ENCODE measurements around the gene KBTBD6. TPM values are rescaled to one million over a fixed set of nuclear protein-coding genes. Genes with fewer than 3 reads are reported as not detected.
"Not testable (repeated sequence)": the region's sequence is repeated elsewhere in the genome, so short reads cannot be mapped to it uniquely, and the experiment has no call there.

Gene KBTBD6
- total RNA-seq, 1 donor from 2014 or later: 5.3 TPM

- H3K4me1 ChIP-seq: no peaks in the 10 kb centered on the region
- H3K9me3 ChIP-seq (replicated peaks): no peaks in the 10 kb centered on the region
- DNase-seq: no peak
- no peak overlapping the region for H3K27ac ChIP-seq (replicated peaks)
- no peaks in the 10 kb centered on the region for H3K27me3 ChIP-seq (ENCODE audit: low read depth)
- no peak overlapping the region for H3K4me3 ChIP-seq
- H3K36me3 ChIP-seq: no peaks in the 10 kb centered on the region
- intact Hi-C loops (cut with micrococcal nuclease): no loop called here
- no peak for TF ChIP-seq CTCF (IDR thresholded peaks at IDR 0.05; ENCODE audit: borderline replicate concordance)
Observed at GRCh38 chr13:41139296-41139966, 6.8 kb upstream of the KBTBD6 start.

- DNase-seq: no peak
- Histone ChIP-seq H3K4me1 (peaks cover 9% of the 10 kb centered on the region), H3K9me3 (replicated peaks) (no peaks in the 10 kb centered on the region), H3K4me3 (no peak overlapping the region), H3K27me3 (ENCODE audit: low read depth) (no peaks in the 10 kb centered on the region), H3K27ac (replicated peaks) (no peak overlapping the region), H3K36me3 (no peaks in the 10 kb centered on the region)
- no peak for TF ChIP-seq CTCF (IDR thresholded peaks at IDR 0.05; ENCODE audit: borderline replicate concordance)
- intact Hi-C loops (cut with micrococcal nuclease): no loop called here
Observed at GRCh38 chr13:41137951-41138350, 5.3 kb upstream of the KBTBD6 start.

- H3K9me3 ChIP-seq (replicated peaks): no peaks in the 10 kb centered on the region
- intact Hi-C loops (cut with micrococcal nuclease): no loop called here
- H3K4me1 ChIP-seq: peaks cover 12% of the 10 kb centered on the region
- no peaks in the 10 kb centered on the region for H3K27me3 ChIP-seq (ENCODE audit: low read depth)
- no peak for DNase-seq
- TF ChIP-seq CTCF (IDR thresholded peaks at IDR 0.05; ENCODE audit: borderline replicate concordance): no peak
- H3K36me3 ChIP-seq: no peaks in the 10 kb centered on the region
- no peak overlapping the region for H3K27ac ChIP-seq (replicated peaks)
- H3K4me3 ChIP-seq: no peak overlapping the region
Observed at GRCh38 chr13:41137241-41137640, 4.6 kb upstream of the KBTBD6 start.

GRCh38 chr13:41136396-41137031 lies 3.9 kb upstream of the KBTBD6 start:
- peaks cover 20% of the 10 kb centered on the region for H3K4me1 ChIP-seq
- no peak overlapping the region for H3K27ac ChIP-seq (replicated peaks)
- H3K36me3 ChIP-seq: no peaks in the 10 kb centered on the region
- DNase-seq: no peak
- H3K4me3 ChIP-seq: no peak overlapping the region
- TF ChIP-seq CTCF (IDR thresholded peaks at IDR 0.05; ENCODE audit: borderline replicate concordance): no peak
- no peaks in the 10 kb centered on the region for H3K27me3 ChIP-seq (ENCODE audit: low read depth)
- H3K9me3 ChIP-seq (replicated peaks): no peaks in the 10 kb centered on the region
- intact Hi-C loops (cut with micrococcal nuclease): no loop called here

GRCh38 chr13:41133951-41134350 lies 1.3 kb upstream of the KBTBD6 start:
- H3K4me1 ChIP-seq: peaks cover 45% of the 10 kb centered on the region
- no peak overlapping the region for H3K27ac ChIP-seq (replicated peaks)
- H3K36me3 ChIP-seq: no peaks in the 10 kb centered on the region
- intact Hi-C loops (cut with micrococcal nuclease): loop anchor here (5.0 kb wide), 1 partner anchor 58 kb away; the partner anchor contains the start of gene KBTBD7
- TF ChIP-seq CTCF (IDR thresholded peaks at IDR 0.05; ENCODE audit: borderline replicate concordance): no peak
- H3K9me3 ChIP-seq (replicated peaks): no peaks in the 10 kb centered on the region
- H3K4me3 ChIP-seq: no peak overlapping the region
- H3K27me3 ChIP-seq (ENCODE audit: low read depth): no peaks in the 10 kb centered on the region
- no peak for DNase-seq

- DNase-seq: peak; percentile 53
- Histone ChIP-seq H3K4me1 (peaks cover 66% of the 10 kb centered on the region), H3K4me3 (peak overlapping the region; percentile 87), H3K27ac (replicated peaks) (peak overlapping the region; percentile 93)
- H3K9me3 ChIP-seq (replicated peaks); H3K36me3 ChIP-seq; H3K27me3 ChIP-seq (ENCODE audit: low read depth): not testable (repeated sequence)
- intact Hi-C loops (cut with micrococcal nuclease): loop anchor here (5.0 kb wide), 1 partner anchor 60 kb away; the partner anchor contains the start of gene KBTBD7
Observed at GRCh38 chr13:41131660-41132511, 716 bp downstream of the KBTBD6 start.

- H3K27me3 ChIP-seq (ENCODE audit: low read depth); H3K36me3 ChIP-seq; H3K9me3 ChIP-seq (replicated peaks); DNase-seq: not testable (repeated sequence)
- Histone ChIP-seq H3K27ac (replicated peaks) (peak overlapping the region; percentile 93), H3K4me1 (peaks cover 66% of the 10 kb centered on the region), H3K4me3 (peak overlapping the region; percentile 87)
- intact Hi-C loops (cut with micrococcal nuclease): loop anchor here (5.0 kb wide), 1 partner anchor 61 kb away; the partner anchor contains the start of gene KBTBD7
Observed at GRCh38 chr13:41131189-41131588, 1.4 kb downstream of the KBTBD6 start.
